D341Med (cell line): ENCODE data around the gene CENPM.

Experiments
- DNase-seq: peaks from one replicate; pipeline ENCODE4 v3.0.0; 2012; ENCODE audit warnings: low spot score

Gene CENPM

GRCh38 chr22:41913842-41914534, 33.0 kb downstream of the CENPM start:
- no peak for DNase-seq

- no peak for DNase-seq
Observed at GRCh38 chr22:41913040-41913719, 33.8 kb downstream of the CENPM start.

- no peak for DNase-seq
Observed at GRCh38 chr22:41912338-41913039, 34.5 kb downstream of the CENPM start.

- DNase-seq: no peak
Observed at GRCh38 chr22:41911001-41911611, 35.8 kb downstream of the CENPM start.

DNA sequence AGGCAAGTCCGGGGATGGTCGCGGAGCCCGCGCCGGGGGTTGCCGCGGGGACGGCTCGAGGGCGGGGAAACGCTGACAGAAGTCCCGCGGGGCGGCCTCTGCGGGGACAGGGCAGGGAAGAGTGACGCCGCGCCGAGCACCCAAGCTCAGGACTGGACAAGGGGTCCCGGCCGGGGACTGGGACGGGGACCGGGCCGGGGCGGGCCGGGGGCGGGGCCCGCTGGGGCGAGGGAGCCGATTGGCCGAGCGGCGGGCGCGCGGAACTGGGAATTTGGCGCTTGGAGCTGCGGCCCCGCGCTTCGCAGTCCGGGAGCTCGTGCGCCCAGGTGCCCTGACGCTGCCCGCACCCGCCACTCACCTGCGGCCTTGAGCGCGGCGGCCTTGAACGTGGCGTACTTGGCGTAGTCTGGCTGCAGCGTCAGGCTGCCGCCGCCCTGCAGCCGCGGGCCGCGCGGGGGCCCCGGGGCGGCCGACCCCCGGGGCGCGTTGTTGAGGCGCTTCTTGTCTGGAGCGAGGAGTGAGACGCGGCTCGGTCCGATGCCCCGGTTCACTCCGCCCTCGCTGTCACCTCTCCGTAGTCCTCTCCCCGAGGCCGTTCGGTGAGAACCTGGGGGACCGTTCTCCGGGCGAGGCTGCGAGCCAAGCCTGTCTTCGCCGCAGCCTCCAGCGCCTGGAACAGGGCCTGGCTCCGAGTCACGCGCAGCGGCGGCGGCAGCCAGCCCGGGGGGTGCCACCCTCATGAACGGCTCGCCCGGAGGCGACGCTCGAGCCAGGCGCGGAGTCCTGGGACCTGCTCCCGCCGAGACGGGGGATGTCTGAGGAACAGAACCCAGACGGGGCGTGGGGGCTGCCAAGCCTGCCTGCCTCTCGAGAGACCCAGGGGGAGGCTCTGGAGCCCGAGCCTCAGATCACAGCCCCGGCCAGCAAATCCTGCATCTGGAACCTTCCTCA, 36.6 kb downstream of the CENPM start:
- peak; percentile 62 for DNase-seq

DNA sequence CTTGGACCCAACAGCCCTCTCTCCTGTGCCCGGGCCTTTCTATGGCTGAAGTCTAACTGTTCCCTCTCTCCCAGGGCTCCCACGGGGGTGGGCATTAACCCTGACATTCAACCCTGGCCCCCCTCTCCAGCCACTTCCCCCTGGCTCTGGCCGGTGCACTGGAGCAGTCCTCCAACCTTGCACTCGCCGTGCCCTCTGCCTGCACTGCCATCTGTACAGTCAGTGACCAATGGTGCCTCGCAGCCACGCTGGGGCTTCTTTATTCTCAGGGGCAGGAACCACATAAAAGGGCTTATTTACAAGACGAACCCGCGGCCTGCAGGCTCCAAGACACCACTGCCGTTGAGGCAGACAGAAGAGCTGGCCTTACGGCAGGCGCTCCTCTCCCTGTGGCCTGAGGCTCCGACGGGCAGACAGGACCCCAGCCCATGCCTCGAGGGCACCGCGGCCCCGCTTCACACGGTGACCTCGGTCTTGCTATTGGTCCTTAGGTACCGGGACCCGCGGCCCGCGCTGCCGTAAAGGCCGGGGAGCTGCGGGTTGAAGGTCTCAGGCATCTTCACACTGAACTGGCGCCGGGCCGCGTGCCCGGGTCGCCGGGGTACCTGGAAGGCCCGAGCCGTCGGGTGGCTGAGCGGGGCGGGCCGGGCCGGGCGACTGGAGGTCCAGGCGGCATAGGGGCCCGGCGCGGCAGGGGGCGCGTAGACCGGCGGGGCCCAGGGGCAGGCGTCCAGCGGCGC, 37.5 kb downstream of the CENPM start:
- DNase-seq: no peak

GRCh38 chr22:41908411-41909309, 38.3 kb downstream of the CENPM start:
- no peak for DNase-seq

DNA sequence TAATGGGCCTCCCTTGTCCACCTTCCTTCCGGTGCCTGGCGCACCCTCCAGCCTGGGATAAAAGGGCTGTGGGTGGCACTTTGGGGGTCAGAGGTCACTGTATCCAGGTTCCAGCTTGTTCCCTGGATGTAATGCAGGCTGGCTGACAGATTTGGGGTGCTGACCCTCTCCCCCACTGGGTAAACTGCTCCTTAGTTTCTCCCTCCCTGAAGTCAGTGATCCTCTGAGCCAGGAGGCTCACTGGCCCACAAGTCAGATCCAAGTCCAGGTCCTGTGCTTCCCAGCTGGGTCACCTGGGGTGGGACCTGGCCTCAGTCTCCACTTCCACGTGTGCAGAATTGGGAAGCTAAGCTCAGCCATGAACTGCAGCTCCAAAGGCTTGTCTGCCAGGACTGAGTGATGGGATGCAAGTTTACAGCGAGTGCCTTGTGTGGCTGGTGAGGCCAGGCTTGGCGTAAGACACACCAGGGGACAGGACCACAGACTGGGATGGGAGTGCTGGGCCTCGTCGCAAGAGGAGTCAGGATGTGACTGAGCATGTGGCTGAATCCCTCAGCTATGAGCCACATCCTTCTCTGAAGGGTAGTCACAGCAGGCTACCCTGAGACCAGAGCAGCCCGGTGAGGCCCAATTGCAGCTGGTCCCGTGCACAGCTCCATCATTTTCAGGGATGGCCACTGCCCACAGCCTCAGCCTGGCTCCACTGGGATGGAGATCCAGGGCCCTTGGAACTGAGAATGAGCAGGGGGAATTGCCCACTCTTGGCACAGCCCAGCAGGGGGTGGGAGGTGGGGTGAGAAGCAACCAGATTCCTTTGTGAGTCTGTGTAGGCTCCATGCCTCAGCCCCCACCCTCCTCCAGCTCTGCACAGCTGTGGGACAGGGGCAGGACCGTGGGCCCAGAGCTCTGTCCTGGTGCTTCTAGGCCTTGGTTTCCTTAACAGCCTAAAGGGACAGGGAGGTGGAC, 39.2 kb downstream of the CENPM start:
- no peak for DNase-seq

GRCh38 chr22:41906822-41907221, 40.1 kb downstream of the CENPM start:
- DNase-seq: no peak

GRCh38 chr22:41905411-41906202, 41.3 kb downstream of the CENPM start:
- DNase-seq: no peak

GRCh38 chr22:41904450-41905410, 42.2 kb downstream of the CENPM start:
- DNase-seq: no peak

- no peak for DNase-seq
Observed at GRCh38 chr22:41902932-41903421, 44.0 kb downstream of the CENPM start.

DNA sequence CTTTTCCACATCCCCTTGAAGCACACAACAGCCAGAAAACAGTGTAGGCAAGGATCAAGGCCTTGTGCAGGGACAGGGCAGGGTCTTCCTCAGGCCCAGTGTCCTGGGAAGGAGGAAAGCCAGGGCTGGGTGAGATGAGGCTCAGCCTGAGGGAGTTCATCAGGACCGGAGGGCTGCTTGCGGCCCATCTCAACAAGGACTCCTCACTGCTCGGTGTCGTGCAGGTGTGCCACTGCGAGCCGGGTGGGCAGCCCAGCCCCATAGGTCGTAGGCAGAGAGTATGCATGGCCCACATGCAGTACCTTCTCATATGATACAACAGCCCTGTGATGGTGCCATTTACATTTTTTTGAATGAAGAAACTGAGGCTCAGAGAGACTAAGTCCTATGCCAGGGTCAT, 44.9 kb downstream of the CENPM start:
- no peak for DNase-seq

DNA sequence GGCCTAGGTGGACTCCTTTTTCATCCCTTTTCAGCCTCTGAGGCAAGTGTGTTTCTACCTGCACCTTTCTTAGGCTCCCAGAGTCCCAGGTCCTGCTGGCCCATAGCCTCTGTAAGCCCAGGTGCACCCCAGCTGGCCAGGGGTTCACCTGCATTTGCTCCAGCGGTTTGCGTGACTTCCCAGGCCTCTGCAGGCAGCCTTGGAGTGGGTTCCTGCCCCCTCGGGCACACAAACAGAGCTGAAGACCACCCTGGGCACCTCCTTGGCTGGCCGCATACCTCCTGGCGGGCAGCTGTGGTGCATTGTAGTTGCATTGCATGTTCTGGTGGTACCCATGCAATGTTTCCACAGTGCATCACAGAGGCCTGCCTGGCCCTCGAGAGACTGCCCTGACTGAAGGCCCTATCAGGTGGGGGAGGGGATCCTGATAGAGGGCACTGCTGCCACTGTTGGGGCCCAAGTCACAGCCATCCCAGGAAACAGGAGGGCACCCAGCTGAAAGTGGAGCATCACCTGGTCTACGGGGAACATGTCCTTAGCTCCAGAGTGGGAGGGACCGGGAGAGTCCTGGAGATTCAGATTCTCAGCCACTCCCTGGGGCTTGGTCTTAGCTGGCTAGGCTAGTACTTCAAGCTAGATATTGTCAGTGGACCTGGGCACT, 46.2 kb downstream of the CENPM start:
- no peak for DNase-seq

DNA sequence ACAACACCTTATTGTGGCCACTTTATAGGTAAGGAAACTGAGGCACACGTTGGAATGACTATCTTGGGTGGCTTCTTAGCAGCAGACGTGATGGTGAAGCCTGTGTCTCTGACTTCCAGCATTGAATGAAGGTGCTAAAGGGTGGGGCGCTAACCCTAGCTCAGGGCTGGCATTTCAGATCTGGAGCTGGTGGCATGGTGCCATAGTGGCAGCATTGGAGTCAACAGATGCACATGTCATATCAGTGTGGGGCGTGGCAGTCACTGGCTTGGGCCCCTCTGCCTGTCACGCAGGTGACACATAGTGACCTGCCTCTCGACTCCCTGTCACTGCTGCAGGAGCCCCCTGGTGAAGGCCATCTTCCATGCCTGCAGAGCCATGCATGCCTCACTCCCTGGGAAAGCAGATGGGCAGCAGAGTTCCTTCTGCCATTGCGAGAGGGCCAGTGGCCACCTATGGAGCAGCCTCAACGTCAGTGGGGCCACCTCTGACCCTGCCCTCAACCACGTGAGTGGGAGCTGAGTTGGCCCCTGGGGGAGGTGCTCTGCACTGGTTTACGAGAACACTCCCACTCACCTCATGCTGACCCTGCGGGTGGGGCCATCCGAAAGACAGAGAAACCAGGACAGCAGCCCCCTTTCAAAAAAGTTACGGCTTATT, 46.8 kb downstream of the CENPM start:
- no peak for DNase-seq
